ENCODE results near the gene HMBS.
"Not testable (repeated sequence)": the region's sequence is repeated elsewhere in the genome, so short reads cannot be mapped to it uniquely, and the experiment has no call there.

The HMBS gene

GRCh38 chr11:119121811-119122124 is 37.1 kb downstream of the HMBS start:
- DNase-seq = no peak

- no peak for DNase-seq
Measured at GRCh38 chr11:119125821-119126220, 41.1 kb downstream of the HMBS start.

- no peak for DNase-seq
Measured at GRCh38 chr11:119126675-119127268, 42.1 kb downstream of the HMBS start.

- no peak for DNase-seq
Measured at GRCh38 chr11:119130662-119131061, 46.0 kb downstream of the HMBS start.

- no peak for DNase-seq
Measured at GRCh38 chr11:119134389-119134978, 49.8 kb downstream of the HMBS start.

GRCh38 chr11:119139276-119139675 is 54.6 kb downstream of the HMBS start:
- DNase-seq = not testable (repeated sequence)
